NT2/D1 (cell line): Measurements from ENCODE around the gene BID.

Experiments used
- SUZ12 ChIP-seq: IDR thresholded peaks from 2 replicates; pipeline ENCODE4 v1.6.1; 2011; ENCODE audit not compliant: insufficient read length, insufficient read depth; ENCODE audit errors: extremely low read depth
- YY1 ChIP-seq: IDR thresholded peaks from 2 replicates; pipeline ENCODE4 v1.6.1; 2011; ENCODE audit not compliant: insufficient read length, insufficient read depth

GRCh38 chr22:17791196-17791595 lies 16.9 kb upstream of the BID start:
- TF ChIP-seq YY1 (no peak), SUZ12 (no peak)
